Activated CD8-positive, alpha-beta memory T cell treated with anti-CD3 and anti-CD28 coated beads, Interleukin-2, amount 50 U/mL, for 48 hours (primary cell): ENCODE measurements around the gene CACNA1A.
"Not testable (repeated sequence)": the region's sequence is repeated elsewhere in the genome, so short reads cannot be mapped to it uniquely, and the experiment has no call there.

ENCODE experiments used
- DNase-seq: peaks from one replicate; pipeline ENCODE4 v3.0.0-alpha.2; 2020

The CACNA1A gene

GRCh38 chr19:13492128-13492527 lies 14.2 kb downstream of the CACNA1A start:
- DNase-seq, result no peak

- no peak for DNase-seq
Measured at GRCh38 chr19:13487985-13488384, 18.3 kb downstream of the CACNA1A start.

DNA sequence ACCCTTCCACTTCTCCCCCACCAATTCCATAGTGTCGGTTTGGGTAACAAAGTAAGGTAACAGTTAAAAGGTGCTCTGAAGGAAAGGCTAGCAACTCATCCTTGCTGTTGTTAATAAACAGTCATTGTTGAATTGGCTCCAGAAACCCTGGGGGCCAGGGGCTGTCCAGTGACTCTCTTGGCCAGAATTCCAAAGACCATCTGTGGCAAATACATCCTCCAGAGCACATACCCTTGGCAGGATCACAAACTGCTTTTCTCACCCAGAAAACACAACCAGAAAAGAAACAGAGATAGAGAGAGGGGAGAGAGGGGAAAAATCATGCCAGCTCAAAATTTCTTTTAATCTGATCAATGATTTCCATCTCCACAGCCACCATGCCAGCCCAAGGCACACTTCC lies 22.1 kb downstream of the CACNA1A start:
- no peak for DNase-seq

- DNase-seq, result no peak
Measured at GRCh38 chr19:13483215-13483614, 23.1 kb downstream of the CACNA1A start.

DNA sequence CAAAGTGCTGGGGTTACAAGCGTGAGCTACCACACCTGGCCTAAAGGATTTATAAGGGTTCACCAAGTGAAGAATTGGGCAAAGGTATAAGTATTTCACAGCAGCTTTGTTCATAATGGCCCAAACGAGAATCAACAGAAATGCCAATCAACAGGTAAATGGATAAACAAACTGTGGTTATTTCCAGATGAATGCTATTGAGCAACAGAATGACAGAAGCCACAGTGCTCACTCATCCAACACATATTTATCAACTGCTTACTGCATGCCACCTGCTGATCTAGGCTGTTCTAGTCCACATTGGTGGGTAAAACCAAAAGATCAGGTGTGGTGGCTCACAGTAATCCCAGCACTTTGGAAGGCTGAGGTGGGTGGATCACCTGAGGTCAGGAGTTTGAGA lies 27.7 kb downstream of the CACNA1A start:
- DNase-seq, result no peak

DNA sequence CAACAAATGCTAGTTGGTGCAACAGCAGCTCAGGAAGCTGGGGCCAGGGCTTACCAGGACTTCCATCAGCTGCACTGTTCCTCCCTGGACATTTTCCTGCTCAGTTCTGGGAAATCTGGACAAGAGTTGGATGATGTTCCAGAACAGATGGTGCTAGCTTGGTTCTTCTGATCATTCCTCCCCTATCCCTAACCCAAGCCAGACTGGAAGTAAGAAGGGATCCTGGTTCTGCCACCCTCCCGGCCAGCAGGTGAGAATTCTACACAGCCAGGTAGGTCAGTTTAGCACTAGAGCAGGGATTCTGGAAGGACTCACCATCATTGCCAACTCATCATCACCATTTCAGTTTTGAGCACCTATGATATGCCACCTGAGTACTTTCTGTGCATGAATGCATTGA lies 30.2 kb downstream of the CACNA1A start:
- DNase-seq, result no peak

DNA sequence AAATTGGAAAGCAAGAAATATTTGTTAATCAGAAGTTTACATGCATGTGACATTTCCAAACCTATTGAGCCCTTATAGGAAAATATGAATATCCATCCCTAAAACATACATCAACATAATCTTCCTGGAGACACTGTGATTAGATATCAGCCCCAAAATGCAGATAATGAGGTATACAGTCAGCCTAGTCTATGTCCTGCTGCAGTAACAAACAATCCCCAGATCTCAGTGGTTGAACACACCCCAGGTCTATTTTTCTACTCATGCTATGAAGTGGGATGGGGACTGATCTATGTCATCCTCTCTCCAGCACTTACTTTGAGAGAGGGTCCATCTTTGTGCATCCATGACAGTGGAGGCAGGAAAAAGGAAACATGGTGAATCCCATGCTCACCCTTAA lies 31.2 kb downstream of the CACNA1A start:
- DNase-seq, result no peak

- DNase-seq, result no peak
Measured at GRCh38 chr19:13466697-13467096, 39.6 kb downstream of the CACNA1A start.

DNA sequence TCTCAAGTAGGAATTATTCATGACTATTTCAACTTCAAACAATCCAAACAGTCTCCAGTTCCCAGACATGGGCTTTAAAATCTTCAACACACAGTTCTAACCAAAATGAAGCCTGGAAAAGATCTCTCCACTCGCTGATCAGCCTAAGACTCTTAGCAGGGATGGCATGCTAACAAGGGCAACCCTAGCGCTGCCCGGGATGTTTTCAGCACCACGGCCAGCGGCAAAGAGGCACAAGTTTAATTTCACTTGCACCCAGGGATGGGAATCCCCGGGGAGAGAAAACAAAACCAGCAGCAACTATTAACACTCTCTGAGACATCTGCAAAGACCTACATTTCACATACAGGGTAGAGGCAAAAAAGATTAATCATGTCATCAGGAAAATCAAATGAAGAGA lies 43.0 kb downstream of the CACNA1A start:
- peak; percentile 53 for DNase-seq

- no peak for DNase-seq
Measured at GRCh38 chr19:13461536-13461935, 44.7 kb downstream of the CACNA1A start.

- DNase-seq, result no peak
Measured at GRCh38 chr19:13460045-13460444, 46.2 kb downstream of the CACNA1A start.

DNA sequence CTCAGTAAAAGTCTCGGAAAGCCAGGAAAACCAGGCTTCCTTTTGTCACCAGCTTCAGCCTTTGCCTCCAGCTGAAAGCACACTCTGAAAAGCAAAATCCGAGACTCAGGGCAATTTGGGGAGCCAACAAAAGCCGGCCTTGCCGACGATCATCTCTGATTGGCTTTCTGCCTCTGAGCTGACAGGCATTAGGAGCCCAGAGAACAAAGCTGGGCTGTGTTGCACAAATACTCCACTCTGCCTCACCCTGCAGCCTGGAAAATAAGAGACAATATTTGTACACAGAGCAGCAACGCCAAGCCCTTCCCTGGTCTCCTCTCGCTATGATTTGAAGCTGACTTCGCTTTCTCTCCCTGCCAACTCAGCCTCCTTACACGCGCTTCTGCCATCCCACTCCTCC lies 46.9 kb downstream of the CACNA1A start:
- DNase-seq, result no peak

DNA sequence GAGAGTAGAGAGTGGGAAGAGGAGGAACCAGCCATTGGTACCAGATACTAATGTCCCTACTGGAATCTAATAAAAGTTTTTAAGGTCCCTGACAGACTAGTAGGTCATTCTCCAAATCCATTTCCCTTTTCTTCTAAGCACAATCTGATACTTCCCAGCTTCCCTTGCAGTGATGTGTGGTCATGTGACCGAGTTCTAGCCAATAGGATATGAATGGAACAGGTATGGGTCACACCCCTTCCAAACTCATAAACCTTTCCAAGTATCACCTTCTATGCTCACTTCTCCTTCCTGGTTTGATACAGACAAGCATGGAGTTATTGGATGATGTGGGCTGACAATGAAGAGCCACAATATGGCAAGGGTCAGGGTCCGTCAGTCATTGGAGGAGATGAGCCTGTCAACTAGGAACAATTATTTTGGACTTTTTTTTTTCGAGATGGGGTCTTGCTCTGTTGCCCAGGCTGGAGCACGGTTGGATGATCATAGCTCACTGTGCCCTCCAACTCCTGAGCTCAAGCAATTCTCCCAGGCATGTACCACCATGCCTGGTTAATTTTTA lies 54.8 kb downstream of the CACNA1A start:
- DNase-seq, result no peak

DNA sequence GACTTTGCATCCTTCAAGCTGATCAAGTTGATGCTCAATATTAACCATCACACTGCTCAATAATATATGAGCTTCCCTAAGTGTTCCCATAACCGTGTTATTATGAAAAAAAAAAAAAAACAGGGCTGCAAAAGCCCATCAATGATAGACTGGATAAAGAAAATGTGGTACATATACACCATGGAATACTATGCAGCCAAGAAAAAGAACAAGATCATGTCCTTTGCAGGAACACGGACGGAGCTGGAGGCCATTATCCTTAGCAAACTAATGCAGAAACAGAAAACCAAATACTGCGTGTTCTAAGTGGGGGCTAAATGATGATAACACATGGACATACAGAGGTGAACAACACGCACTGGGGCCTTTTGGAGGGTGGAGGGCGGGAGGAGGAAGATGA lies 58.3 kb downstream of the CACNA1A start:
- DNase-seq, result no peak

DNA sequence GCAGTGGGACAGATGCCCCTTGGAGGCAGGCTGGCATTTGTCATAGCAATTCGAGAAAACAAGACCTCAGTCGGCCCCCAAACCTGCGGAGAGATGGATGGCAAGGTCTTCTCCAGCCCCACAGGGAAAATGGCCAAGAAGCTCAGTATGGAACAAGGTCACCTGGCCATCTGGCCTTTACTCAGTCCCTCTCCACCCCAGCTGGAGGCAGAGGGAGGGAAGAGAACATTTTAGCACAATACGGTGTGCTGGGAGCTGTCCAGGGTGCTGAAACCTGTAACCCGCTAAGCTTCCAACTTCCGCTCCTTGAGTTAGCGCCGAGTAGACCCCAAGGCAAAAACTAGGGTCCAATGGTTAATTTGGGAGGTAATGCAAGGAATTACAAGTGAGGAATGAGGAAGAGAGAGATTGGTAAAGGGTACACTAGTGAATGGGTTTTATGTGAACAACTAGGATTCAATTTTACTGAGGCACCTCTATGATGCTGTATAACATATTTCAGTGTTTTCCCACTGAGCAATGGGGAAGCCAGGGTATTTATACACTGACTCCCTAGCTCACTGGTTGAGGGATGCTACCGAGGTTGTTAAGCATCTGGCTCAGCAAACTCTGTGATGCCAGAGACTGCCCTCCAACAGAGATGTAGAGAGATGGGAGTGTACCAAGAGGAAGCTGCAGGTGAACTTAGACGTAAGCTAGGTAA lies 64.3 kb downstream of the CACNA1A start:
- peak; percentile 76 for DNase-seq

DNA sequence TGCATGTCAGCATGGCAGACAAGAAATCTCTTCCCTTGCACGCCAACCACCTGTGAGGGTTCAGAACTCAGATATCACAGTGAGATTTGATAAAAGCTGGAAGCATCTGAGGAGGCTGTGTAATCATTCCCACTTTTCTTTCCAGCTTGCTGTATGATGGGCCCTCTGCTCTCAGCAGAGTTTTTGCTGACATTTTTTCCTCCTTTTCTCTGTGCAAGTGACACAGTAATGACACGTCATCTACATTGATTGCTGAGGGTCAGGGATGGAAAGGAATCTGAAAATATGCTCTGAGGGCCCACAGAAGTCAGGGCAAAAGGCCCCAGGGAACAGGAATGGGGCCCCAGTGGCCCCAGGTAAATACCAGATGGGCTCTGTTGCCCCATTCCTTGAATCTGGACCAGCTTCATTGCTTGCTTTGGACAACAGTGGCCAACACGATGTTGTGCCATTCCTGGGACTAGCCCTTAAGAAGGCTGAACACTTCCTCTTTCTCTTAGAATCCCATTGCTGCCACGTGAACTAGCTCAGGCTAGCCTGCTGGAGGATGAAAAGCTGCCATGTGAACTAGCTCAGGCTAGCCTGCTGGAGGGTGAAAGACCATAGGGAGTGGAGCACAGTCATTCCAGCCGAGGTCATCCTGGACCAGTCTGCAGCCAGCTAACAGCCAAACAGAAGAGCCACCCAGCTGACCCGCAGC lies 68.2 kb downstream of the CACNA1A start:
- no peak for DNase-seq

DNA sequence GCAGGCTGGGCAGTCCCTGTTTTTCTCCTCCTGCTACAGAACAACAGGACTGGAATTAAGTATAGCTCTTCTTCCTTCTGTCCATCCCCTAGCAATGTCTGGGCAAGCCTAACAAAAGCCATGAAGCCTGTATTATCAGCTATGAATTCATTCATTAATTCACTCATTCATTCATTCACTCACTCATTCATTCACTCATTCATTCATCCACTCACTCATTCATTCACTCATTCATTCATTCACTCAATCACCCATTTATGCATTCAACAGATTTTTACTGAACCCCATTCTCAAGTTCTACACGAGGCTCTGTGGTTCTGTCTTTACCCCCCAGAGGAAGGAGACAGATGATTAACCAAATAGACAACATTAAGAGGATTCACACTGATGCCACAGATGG lies 69.9 kb downstream of the CACNA1A start:
- no peak for DNase-seq

GRCh38 chr19:13430790-13431582 lies 75.3 kb downstream of the CACNA1A start:
- peak; percentile 71 for DNase-seq

DNA sequence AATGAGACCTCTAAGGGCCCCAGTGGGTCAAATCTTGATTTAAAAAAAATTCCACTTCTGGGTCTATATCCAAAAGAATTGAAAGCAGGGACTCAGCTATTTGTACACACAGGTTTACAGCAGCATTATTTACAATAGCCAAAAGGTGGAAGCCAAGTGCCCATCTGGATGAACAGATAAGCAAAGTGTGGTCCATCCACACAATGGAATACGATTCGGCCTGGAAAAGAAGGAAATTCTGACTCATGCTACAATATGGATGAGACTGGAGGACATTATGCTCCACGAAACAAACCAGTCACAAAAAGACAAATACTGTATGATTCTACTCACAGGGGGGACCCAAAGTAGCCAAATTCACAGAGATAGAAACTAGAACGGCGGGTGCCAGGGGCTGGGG lies 76.7 kb downstream of the CACNA1A start:
- no peak for DNase-seq

DNA sequence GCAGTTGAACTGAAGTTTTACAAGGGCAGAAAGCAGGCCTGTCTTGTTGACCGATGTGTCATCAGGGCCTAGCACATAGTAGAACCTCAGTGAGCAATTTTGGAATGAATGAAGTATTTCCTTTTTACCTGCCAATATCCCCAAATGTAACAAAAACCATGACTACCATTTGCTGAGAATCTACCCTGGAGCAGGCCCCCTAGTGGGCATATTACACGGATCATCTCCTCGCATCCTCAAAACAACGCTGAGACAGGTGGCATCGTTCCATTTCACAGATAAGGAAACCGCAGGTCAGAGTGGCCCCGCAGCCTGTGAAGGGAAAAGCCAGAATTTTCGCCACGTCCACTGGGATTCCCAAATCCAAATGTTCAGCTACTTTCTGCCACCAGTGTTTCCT lies 77.9 kb downstream of the CACNA1A start:
- DNase-seq, result peak; percentile 50

DNA sequence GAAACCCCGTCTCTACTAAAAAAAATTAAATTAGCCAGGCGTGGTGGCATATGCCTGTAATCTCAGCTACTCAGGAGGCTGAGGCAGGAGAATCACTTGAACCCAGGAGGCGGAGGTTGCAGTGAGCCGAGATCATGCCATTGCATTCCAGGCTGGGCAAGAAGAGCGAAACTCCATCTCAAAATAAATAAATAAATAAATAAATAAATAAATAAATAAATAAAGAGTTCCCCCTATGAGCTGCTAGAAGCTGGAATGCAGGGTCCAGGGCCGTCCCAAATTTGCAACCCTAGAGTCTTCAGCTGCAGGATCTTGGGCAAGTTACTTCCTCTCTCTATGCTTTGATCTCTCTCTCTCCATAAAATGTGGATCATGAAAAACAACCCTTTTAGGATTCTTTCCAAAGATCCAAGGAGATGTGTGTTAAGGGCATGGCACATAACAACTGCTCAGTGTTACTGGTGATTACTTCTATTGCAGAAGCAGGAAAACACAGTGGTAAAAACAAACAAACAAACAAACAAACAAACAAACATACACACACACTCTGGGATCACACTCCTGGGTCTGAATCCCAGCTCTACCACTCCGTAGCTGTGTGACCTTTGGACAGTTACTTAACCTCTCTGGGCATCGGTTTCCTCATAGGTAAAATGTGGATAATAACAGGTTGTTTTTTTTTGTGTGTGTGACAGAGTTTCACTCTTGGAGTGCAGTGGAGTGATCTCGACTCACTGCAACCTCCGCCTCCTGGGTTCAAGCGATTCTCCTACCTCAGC lies 78.8 kb downstream of the CACNA1A start:
- DNase-seq, result no peak

- not testable (repeated sequence) for DNase-seq
Measured at GRCh38 chr19:13425875-13426274, 80.4 kb downstream of the CACNA1A start.

DNA sequence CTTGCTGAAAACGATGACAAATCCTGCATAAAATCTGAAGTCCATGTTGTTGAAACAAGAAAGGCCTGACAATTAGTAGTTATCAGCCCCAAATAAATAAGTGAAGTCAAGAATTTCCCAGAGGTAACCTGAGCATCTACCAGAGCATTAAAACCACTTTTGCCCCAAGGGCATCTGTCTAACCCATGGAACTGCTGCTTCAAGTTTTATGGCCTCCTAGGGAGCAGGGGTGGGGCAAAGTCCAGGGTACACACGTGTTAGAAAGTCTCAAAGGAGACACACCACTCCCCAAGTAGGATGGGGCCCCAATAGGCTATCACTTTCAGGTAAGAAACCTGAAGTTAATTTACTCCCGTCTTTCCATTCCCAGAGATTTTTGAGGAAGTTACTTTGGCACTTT lies 81.1 kb downstream of the CACNA1A start:
- DNase-seq, result no peak
